Neural crest cell (in vitro differentiated cells): ENCODE results near the gene CRYZ. TPM values are rescaled to one million over a fixed set of nuclear protein-coding genes. Genes with fewer than 3 reads are reported as not detected.

Experiments used
- DNase-seq: peaks from one replicate; pipeline ENCODE4 v3.0.0; 2021; ENCODE audit warnings: low read depth, mixed read lengths, low spot score
- H3K27ac Mint-ChIP-seq: one replicate; pipeline ENCODE4 v1.8.0; 2021; ENCODE audit warnings: mild to moderate bottlenecking, mixed read lengths; ENCODE audit not compliant: unreplicated experiment
- H3K27me3 Mint-ChIP-seq: 2 replicates; pipeline ENCODE4 v1.8.0; 2021; ENCODE audit warnings: low read depth, mild to moderate bottlenecking, mixed read lengths
- H3K36me3 Mint-ChIP-seq: 2 replicates; pipeline ENCODE4 v1.8.0; 2021; ENCODE audit warnings: low read depth, mild to moderate bottlenecking, mixed read lengths
- H3K4me1 Mint-ChIP-seq: 2 replicates; pipeline ENCODE4 v1.8.0; 2021; ENCODE audit warnings: mixed read lengths
- H3K4me3 Mint-ChIP-seq: one replicate; pipeline ENCODE4 v1.8.0; 2021; ENCODE audit warnings: mild to moderate bottlenecking, mixed read lengths
- H3K9me3 Mint-ChIP-seq: 2 replicates; pipeline ENCODE4 v1.8.0; 2021; ENCODE audit warnings: mixed read lengths
- total RNA-seq: library from RNA; stranded (reverse); gene quantifications from 2 replicates; pipeline ENCODE4 v1.2.1, GENCODE V29; 2021
- TF ChIP-seq, protein P1 (sequence below): fragments of 200-600 bp; sonication (generic); conservative IDR thresholded peaks from 2 replicates; pipeline ENCODE4 v1.5.0; 2021; ENCODE audit warnings: antibody characterized with exemption, mild to moderate bottlenecking

The CRYZ gene
- total RNA-seq, 1 donor from 2014 or later, result 12.5 TPM

DNA sequence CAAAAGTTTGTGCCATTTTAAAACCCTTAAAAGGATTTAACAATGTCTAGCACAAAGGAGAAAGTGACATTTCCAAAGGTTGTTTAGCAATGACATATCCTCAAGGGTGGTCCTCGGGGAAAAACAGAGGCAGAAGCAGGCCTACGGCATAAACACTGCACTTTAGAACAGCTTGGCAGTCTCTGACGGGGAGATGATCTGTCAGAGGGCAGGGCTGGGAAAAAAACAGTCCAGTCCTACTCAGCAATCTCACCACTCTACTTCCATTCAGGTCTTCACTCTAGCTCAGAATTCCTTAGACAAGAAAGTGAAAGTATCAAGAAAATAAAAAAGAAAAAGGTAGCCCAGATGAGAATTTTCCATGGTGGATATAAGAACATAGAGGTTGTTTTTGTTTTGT lies 4.1 kb downstream of the CRYZ start:
- Mint-ChIP-seq H3K27me3 (no peaks in the 10 kb centered on the region), H3K4me3 (no peak overlapping the region), H3K36me3 (peaks cover 24% of the 10 kb centered on the region), H3K4me1 (peaks cover 2% of the 10 kb centered on the region), H3K27ac (no peak overlapping the region), H3K9me3 (peaks cover 13% of the 10 kb centered on the region)
- DNase-seq, result no peak
- TF ChIP-seq, protein P1, sequence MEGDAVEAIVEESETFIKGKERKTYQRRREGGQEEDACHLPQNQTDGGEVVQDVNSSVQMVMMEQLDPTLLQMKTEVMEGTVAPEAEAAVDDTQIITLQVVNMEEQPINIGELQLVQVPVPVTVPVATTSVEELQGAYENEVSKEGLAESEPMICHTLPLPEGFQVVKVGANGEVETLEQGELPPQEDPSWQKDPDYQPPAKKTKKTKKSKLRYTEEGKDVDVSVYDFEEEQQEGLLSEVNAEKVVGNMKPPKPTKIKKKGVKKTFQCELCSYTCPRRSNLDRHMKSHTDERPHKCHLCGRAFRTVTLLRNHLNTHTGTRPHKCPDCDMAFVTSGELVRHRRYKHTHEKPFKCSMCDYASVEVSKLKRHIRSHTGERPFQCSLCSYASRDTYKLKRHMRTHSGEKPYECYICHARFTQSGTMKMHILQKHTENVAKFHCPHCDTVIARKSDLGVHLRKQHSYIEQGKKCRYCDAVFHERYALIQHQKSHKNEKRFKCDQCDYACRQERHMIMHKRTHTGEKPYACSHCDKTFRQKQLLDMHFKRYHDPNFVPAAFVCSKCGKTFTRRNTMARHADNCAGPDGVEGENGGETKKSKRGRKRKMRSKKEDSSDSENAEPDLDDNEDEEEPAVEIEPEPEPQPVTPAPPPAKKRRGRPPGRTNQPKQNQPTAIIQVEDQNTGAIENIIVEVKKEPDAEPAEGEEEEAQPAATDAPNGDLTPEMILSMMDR, result no peak

- Mint-ChIP-seq H3K4me3 (no peak overlapping the region), H3K4me1 (no peaks in the 10 kb centered on the region), H3K27me3 (no peaks in the 10 kb centered on the region), H3K9me3 (peaks cover 13% of the 10 kb centered on the region), H3K36me3 (peaks cover 25% of the 10 kb centered on the region), H3K27ac (no peak overlapping the region)
- no peak for DNase-seq
- TF ChIP-seq, protein P1, result no peak
These were observed 6.8 kb downstream of the CRYZ start for GRCh38 chr1:74726063-74726462.

DNA sequence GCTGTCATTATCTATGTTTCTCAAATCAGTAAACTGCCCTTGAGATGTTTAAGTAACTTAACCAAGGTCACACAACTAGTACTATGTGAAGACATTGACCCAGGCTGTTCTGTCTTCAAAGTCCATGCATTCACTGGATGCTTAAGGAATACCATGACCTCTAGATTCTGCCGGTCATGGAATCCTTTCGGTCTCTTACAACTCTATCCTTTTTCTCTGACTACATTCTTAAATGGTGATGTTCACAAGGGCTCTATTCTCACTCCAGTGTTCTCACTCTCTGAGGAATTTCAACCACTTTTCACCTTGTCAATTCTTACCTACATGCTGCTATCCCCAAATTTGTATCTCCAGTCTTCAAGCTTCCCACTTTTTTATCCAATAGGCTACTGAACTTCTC lies 15.2 kb downstream of the CRYZ start:
- Mint-ChIP-seq H3K36me3 (no peaks in the 10 kb centered on the region), H3K4me1 (no peaks in the 10 kb centered on the region), H3K27me3 (no peaks in the 10 kb centered on the region), H3K9me3 (no peaks in the 10 kb centered on the region), H3K4me3 (no peak overlapping the region), H3K27ac (no peak overlapping the region)
- no peak for DNase-seq
- TF ChIP-seq, protein P1, result no peak

DNA sequence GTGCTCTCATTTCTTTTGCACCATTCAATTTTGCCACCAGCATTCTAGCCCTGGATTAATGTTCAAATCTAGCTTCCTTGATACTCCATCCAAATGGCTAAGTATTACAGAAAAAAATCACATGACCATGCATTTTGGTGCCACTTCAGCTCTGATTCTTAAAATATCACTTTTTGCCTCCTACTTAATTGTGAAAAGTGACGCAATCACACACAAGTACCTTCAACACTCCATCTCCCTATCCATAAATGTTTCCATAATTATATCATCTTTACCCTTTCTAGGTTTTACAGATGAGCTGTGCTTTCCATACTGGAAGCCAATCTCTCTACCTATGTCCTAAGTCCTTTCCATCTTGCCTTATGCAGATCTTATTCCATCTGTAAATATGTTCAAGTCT lies 16.0 kb downstream of the CRYZ start:
- H3K27me3 Mint-ChIP-seq, result no peaks in the 10 kb centered on the region
- TF ChIP-seq, protein P1, result no peak
- no peak overlapping the region for H3K4me3 Mint-ChIP-seq
- H3K36me3 Mint-ChIP-seq, result no peaks in the 10 kb centered on the region
- no peak for DNase-seq
- H3K27ac Mint-ChIP-seq, result no peak overlapping the region
- H3K9me3 Mint-ChIP-seq, result no peaks in the 10 kb centered on the region
- no peaks in the 10 kb centered on the region for H3K4me1 Mint-ChIP-seq

GRCh38 chr1:74715806-74716205 lies 17.0 kb downstream of the CRYZ start:
- Mint-ChIP-seq H3K36me3 (peaks cover 2% of the 10 kb centered on the region), H3K9me3 (no peaks in the 10 kb centered on the region), H3K4me1 (no peaks in the 10 kb centered on the region), H3K27me3 (no peaks in the 10 kb centered on the region), H3K27ac (no peak overlapping the region), H3K4me3 (no peak overlapping the region)
- TF ChIP-seq, protein P1, result no peak
- DNase-seq, result no peak

DNA sequence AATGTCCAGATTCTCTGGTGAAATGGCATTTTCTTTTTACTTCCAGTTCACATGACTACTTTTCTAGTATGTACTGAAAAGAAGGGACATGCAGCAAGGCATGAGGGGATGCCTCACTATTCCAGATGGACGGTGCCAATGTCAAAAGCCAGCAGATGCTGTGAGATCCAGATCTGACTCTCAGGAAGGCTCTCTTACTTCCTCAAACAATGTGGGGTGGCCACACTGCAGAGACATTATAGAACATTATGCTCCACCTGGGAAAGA lies 17.7 kb downstream of the CRYZ start:
- DNase-seq, result no peak
- no peak overlapping the region for H3K27ac Mint-ChIP-seq

More for the DNA sequence above, 17.7 kb downstream of the CRYZ start:
- no peaks in the 10 kb centered on the region for H3K27me3 Mint-ChIP-seq
- no peaks in the 10 kb centered on the region for H3K4me1 Mint-ChIP-seq
- peaks cover 2% of the 10 kb centered on the region for H3K36me3 Mint-ChIP-seq
- H3K4me3 Mint-ChIP-seq, result no peak overlapping the region
- H3K9me3 Mint-ChIP-seq, result no peaks in the 10 kb centered on the region
- TF ChIP-seq, protein P1, result no peak
